Measurements from ENCODE around the gene MTOR.

- TF ChIP-seq CTCF (IDR thresholded peaks at IDR 0.05; ENCODE audit: extremely low read depth in 1 of 2, insufficient read depth in 1 of 2, low read depth in 1 of 2, low read length in 2 of 2) (no peak), GATA2 (IDR thresholded peaks at IDR 0.05; ENCODE audit: insufficient read depth, insufficient read length, low read depth, low read length) (no peak), EZH2 (IDR thresholded peaks at IDR 0.05; ENCODE audit: borderline replicate concordance, low read depth, low read length, severe bottlenecking) (no peak), JUN (IDR thresholded peaks at IDR 0.05; ENCODE audit: borderline replicate concordance, insufficient read depth, insufficient read length, low read depth) (no peak), POLR2A (IDR thresholded peaks at IDR 0.05; ENCODE audit: low read depth, low read length) (no peak), POLR2AphosphoS5 (IDR thresholded peaks at IDR 0.05; ENCODE audit: insufficient read depth, low read depth, low read length) (no peak)
Observed at GRCh38 chr1:11198851-11199594, 63.3 kb downstream of the MTOR start.

Measured in endothelial cell of umbilical vein (primary cell).